ENCODE results near the gene MBNL1.

DNA sequence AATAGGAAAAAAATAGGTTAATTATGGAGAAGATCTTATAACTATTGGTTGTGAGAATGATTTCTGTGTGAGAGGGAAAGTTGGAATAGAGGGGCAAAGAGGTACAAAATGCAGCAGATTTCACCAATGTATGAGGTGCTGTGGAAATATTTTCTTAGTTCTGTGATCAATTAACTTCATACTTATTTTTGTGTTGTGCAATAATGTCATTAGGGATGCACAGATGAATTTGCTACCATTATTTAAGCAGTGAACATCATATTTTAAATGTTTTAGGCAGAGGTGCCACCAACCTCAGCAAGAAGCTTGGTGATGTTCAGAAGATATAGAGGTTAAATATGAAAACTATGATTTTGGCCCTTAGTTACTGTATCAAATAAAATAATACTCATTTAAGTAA is 21.6 kb downstream of the MBNL1 start:
- TF ChIP-seq FOXM1 (IDR thresholded peaks at IDR 0.05; ENCODE audit: borderline replicate concordance) (no peak), SUZ12 (IDR thresholded peaks at IDR 0.05) (no peak), ZNF384 (IDR thresholded peaks at IDR 0.05) (no peak), FOXA1 (IDR thresholded peaks at IDR 0.05) (no peak), FOXK2 (IDR thresholded peaks at IDR 0.05) (no peak), TARDBP (IDR thresholded peaks at IDR 0.05) (no peak), SP1 (IDR thresholded peaks at IDR 0.05) (no peak), ELF4 (IDR thresholded peaks at IDR 0.05) (no peak), PKNOX1 (IDR thresholded peaks at IDR 0.05) (no peak), NFRKB (IDR thresholded peaks at IDR 0.05) (no peak), BHLHE40 (IDR thresholded peaks at IDR 0.05; ENCODE audit: borderline replicate concordance) (no peak), LEF1 (IDR thresholded peaks at IDR 0.05; ENCODE audit: borderline replicate concordance) (no peak), CTBP1 (IDR thresholded peaks at IDR 0.05; ENCODE audit: borderline replicate concordance) (no peak)

Measured in HEK293T (cell line).